ENCODE data around the gene CDH13. TPM values are rescaled to one million over a fixed set of nuclear protein-coding genes. Genes with fewer than 3 reads are reported as not detected.

The CDH13 gene
- total RNA-seq, 2 donors from 2014 or later, result not detected

DNA sequence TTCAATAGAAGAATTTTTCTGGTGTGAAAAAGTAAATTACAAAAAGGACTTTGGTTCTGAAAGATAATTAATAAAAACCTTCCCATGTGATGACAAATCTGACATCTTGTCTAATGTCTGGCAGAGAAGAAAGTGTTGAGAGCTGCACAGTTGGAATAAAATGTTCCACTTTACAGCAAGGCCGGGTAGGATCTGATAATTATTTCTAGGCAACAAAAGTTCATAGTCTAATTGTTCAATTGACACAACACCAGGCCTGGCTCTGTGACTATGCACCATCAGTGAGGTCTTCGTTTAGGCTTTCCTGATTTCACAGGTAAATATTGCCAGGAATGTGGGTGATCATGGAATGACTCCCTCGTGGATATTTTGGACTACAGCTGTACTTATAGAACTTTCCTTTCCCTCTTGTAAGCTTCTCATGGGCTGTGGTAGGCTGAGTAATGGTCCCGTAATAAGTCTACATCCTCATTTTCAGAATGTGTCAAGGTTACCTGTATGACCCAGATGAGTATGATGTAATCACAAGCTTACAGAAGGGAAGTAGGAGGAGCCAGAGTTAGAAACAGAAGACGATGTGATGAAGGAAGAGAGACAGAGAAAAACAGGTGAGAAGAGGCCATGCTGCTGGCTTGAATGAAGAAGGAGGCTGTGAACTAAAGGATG, 217.0 kb downstream of the CDH13 start:
- H3K9me3 Mint-ChIP-seq, result peaks cover 5% of the 10 kb centered on the region in 2 donors
- peak in 1 of 2 donors; percentile 57 for ATAC-seq (replicated peaks in 1 of 2)
- no peak overlapping the region for H3K27ac Mint-ChIP-seq
- peaks cover 1 to 2% of the 10 kb centered on the region in 2 donors for H3K36me3 Mint-ChIP-seq (ENCODE audit: insufficient read depth in 2 of 2)
- no peak overlapping the region for H3K4me3 Mint-ChIP-seq
- no peaks in the 10 kb centered on the region for H3K4me1 Mint-ChIP-seq (ENCODE audit: low read depth)
- no peak for DNase-seq
- no peaks in the 10 kb centered on the region for H3K27me3 Mint-ChIP-seq (ENCODE audit: low read depth)

DNA sequence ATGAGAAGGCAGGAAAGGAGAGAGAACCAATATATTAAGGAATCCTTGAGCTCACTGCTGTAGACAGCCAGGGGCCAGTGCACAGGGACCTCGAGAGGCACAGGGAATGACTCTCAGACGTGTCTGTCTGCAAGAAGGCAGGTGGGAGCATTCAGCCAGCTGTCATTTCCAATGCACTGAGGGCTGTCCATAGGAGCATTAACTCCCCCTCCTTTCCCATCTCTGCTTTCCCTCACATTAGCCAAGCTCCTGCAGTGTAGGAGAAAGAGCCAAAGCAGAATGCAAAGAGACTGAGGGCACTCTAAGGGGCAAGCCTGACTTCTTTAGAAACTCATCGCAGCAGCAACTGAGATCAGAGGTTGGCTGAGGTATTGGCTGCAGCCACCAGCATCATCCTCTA, 218.3 kb downstream of the CDH13 start:
- no peak for ATAC-seq (replicated peaks in 1 of 2)
- Mint-ChIP-seq H3K27ac (no peak overlapping the region), H3K4me3 (no peak overlapping the region), H3K36me3 (ENCODE audit: insufficient read depth in 2 of 2) (peaks cover 1 to 2% of the 10 kb centered on the region in 2 donors), H3K4me1 (ENCODE audit: low read depth) (no peaks in the 10 kb centered on the region), H3K9me3 (peaks cover 5% of the 10 kb centered on the region in 2 donors), H3K27me3 (ENCODE audit: low read depth) (no peaks in the 10 kb centered on the region)
- DNase-seq, result no peak

DNA sequence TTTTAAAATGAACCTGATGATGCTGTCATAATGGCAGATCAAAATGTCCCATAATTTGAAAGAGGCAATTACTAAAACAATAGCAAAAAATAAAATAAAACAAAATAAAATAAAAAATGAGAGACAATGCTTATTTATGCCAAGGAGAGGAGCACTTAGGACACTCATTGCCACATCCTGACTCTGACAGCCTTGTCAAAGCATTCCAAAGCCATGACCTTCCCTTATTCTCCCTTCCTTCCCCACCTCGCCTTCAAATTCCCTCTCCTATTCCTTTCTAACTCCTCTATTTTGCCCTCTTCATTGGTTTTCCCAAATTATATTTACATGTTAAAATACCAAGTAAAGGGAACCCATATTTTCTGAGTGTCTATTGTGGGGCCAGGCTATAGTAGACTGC, 220.0 kb downstream of the CDH13 start:
- DNase-seq (no peak), ATAC-seq (replicated peaks in 1 of 2) (no peak)
- no peak overlapping the region for H3K27ac Mint-ChIP-seq
- H3K4me1 Mint-ChIP-seq (ENCODE audit: low read depth), result no peaks in the 10 kb centered on the region
- no peaks in the 10 kb centered on the region for H3K27me3 Mint-ChIP-seq (ENCODE audit: low read depth)
- peaks cover 5% of the 10 kb centered on the region in 2 donors for H3K9me3 Mint-ChIP-seq
- peaks cover 1 to 2% of the 10 kb centered on the region in 2 donors for H3K36me3 Mint-ChIP-seq (ENCODE audit: insufficient read depth in 2 of 2)
- no peak overlapping the region for H3K4me3 Mint-ChIP-seq

DNA sequence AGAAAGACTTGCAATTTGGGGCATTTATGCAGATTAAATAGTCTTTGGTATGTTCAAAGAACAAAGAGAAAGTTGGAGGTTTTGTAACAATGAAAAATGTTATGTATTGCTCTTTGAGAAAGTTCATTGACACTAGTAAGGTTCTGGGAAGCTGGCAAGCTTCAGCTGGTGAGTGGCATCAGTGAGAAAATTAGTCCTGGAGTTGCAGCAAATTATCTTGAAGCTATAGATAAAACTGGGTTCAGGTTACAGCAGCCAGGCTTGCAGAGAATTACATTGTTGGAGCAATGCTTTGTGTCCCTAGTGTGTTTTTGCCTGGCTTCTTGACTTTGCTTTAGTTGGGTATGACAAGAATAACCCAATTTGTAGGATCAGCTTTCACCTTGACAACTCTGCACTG, 221.2 kb downstream of the CDH13 start:
- Mint-ChIP-seq H3K36me3 (ENCODE audit: insufficient read depth in 2 of 2) (peaks cover 1 to 2% of the 10 kb centered on the region in 2 donors), H3K27ac (no peak overlapping the region), H3K4me1 (ENCODE audit: low read depth) (no peaks in the 10 kb centered on the region), H3K27me3 (ENCODE audit: low read depth) (no peaks in the 10 kb centered on the region), H3K9me3 (peaks cover 5% of the 10 kb centered on the region in 2 donors), H3K4me3 (no peak overlapping the region)
- no peak for DNase-seq
- ATAC-seq (replicated peaks in 1 of 2), result no peak

DNA sequence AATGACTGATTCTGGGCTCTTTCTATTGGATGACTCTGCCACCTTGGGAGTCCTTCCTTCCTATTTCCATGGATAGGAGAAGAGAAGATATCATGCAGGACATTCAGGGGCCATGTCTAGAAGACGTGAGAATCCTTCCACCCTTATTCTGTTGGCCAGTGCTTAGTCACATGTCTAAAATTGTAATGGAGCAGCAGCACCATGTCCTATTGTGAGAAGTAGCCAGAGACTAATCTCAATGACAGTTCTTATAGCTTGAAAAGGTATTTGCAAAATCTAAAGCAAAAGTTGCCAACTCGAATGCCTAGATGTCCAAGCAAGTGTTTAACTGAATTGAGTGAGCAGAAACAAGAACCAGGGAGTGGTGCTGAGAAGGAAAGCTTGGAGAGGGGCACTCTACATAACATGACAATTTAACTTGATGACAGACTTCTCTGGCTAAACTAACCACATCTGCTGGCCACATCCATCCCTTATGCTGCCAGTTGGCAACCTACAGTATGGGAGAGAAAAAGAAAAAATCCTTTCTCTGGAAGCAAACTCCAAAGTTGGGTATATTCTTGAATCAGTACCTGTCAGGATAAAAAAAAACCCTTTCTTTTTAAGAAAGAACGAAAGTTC, 225.7 kb downstream of the CDH13 start:
- Mint-ChIP-seq H3K36me3 (ENCODE audit: insufficient read depth in 2 of 2) (no peaks in the 10 kb centered on the region), H3K4me1 (ENCODE audit: low read depth) (no peaks in the 10 kb centered on the region), H3K27ac (no peak overlapping the region), H3K9me3 (peaks cover 0 to 2% of the 10 kb centered on the region in 2 donors), H3K27me3 (ENCODE audit: low read depth) (no peaks in the 10 kb centered on the region), H3K4me3 (no peak overlapping the region)
- DNase-seq (no peak), ATAC-seq (replicated peaks in 1 of 2) (no peak)

DNA sequence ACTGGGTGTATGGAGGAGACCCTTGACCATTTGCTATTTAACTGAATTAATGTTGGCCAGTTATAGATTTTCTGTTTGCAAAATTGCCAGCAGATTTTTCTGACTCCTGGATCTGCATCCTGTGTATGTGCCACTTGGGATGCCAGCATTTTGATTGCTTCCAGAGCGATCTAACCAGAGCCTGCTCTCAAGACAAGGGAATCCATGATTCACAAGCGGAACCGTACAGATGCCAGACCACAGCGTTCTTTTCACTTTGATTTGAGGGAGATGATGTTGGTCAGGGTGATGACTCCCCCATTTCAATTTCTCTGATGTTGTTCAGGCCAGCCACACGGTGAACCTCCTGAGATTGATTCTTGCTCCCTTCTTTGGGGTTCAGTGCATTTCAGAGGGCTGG, 228.7 kb downstream of the CDH13 start:
- Mint-ChIP-seq H3K9me3 (peaks cover 0 to 2% of the 10 kb centered on the region in 2 donors), H3K27me3 (ENCODE audit: low read depth) (no peaks in the 10 kb centered on the region), H3K36me3 (ENCODE audit: insufficient read depth in 2 of 2) (no peaks in the 10 kb centered on the region)

DNA sequence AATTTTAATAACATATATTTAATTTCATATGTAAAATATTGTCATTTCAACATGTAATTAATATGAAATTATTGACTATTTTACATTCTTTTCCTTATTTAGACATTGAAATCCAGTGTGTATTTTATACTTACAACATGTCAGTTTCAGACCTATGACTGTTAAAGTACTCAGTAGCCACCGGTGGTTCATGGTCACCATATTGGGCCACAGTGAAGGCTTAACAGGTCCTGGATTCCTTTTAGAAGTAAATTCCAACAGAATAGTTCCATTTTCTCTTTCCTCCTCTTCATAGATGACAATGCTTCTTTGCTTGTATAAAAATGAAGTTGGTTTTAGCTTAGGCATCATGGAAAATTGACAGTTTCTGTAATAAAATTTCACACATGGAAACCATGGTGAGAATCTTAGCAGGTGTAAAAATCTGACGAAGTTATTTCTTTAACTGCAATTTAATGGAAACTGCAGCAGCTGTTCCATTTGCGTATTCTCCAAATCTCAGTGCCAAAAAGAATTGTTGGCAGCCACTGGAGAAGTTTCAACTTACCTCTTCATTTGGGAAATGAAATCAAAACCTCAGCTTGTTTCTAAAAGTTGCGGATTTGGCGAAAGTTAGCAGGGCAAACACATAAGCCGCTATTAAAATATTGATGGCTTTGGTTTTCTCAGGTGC, 231.1 kb downstream of the CDH13 start:
- no peak overlapping the region for H3K27ac Mint-ChIP-seq
- H3K4me1 Mint-ChIP-seq (ENCODE audit: low read depth), result no peaks in the 10 kb centered on the region
- H3K36me3 Mint-ChIP-seq (ENCODE audit: insufficient read depth in 2 of 2), result no peaks in the 10 kb centered on the region
- peaks cover 0 to 2% of the 10 kb centered on the region in 2 donors for H3K9me3 Mint-ChIP-seq
- ATAC-seq (replicated peaks in 1 of 2), result no peak
- H3K27me3 Mint-ChIP-seq (ENCODE audit: low read depth), result no peaks in the 10 kb centered on the region
- no peak overlapping the region for H3K4me3 Mint-ChIP-seq
- DNase-seq, result no peak

More for the DNA sequence above, 228.7 kb downstream of the CDH13 start:
- ATAC-seq (replicated peaks in 1 of 2) (no peak), DNase-seq (no peak)
- no peak overlapping the region for H3K27ac Mint-ChIP-seq
- H3K4me3 Mint-ChIP-seq, result no peak overlapping the region
- H3K4me1 Mint-ChIP-seq (ENCODE audit: low read depth), result no peaks in the 10 kb centered on the region

DNA sequence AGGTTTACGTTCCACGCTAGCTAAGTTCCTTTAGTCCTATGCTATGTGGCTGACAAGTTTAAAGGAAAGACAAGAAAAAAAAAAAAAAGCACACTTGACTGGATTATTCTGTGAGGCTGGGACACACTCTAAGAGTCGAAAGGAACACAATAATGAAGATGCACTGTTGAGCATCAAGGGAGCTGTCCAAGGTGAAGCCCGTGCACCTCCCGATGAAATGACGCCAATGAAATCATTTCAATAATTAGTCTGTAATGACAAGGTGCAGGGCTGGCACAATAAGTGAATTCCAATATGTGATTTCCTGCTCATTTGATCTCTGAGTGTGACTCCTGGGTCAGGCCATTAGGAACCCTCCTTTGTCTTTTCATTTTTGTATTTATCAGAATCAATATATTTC, 232.9 kb downstream of the CDH13 start:
- no peak for ATAC-seq (replicated peaks in 1 of 2)
- Mint-ChIP-seq H3K4me1 (ENCODE audit: low read depth) (no peaks in the 10 kb centered on the region), H3K36me3 (ENCODE audit: insufficient read depth in 2 of 2) (no peaks in the 10 kb centered on the region), H3K27ac (no peak overlapping the region), H3K4me3 (no peak overlapping the region), H3K9me3 (peaks cover 2% of the 10 kb centered on the region in 2 donors), H3K27me3 (ENCODE audit: low read depth) (no peaks in the 10 kb centered on the region)
- DNase-seq, result no peak

DNA sequence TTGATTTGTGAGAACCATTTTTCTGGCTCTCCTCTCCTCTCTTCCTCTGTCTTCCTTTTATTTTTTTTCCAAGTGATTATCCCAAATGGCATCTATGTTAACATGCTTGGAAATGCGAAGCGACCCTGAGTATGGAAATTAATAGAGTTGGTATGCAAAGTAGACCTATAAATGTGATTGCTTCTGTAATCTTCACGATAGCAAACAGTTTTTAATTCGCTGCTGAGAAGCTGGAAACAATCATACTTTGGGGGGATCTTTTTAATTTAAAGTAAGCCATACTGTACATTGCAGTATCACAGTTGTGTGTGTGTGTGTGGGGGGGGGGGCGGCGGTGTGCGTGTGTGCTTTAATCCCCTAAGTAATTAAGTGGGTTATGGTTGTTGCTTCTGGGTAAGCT, 233.3 kb downstream of the CDH13 start:
- Mint-ChIP-seq H3K27ac (no peak overlapping the region), H3K9me3 (peaks cover 2% of the 10 kb centered on the region in 2 donors), H3K27me3 (ENCODE audit: low read depth) (no peaks in the 10 kb centered on the region), H3K36me3 (ENCODE audit: insufficient read depth in 2 of 2) (no peaks in the 10 kb centered on the region), H3K4me1 (ENCODE audit: low read depth) (no peaks in the 10 kb centered on the region), H3K4me3 (no peak overlapping the region)
- no peak for DNase-seq
- no peak for ATAC-seq (replicated peaks in 1 of 2)

DNA sequence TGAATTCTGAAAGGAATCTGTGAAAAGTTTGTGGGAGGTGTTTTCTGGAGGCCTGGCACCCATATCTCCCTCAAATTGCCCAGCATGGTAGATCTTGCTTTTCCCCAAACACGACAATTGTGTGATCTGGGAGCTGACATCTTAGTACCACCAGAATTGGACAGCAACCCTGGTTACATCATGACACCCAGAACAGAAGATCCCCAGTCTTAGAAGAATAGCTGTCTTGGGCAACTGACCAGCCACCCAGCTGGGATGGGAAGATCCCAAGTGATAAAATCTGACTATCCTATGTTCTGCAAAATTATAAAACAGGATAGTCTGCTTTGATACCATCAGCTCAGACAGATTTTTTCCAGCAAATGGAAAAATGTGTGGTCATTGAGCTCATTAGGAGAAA, 235.3 kb downstream of the CDH13 start:
- no peaks in the 10 kb centered on the region for H3K27me3 Mint-ChIP-seq (ENCODE audit: low read depth)
- DNase-seq (no peak), ATAC-seq (replicated peaks in 1 of 2) (no peak)
- H3K27ac Mint-ChIP-seq, result no peak overlapping the region
- no peaks in the 10 kb centered on the region for H3K4me1 Mint-ChIP-seq (ENCODE audit: low read depth)
- H3K9me3 Mint-ChIP-seq, result peaks cover 0 to 7% of the 10 kb centered on the region in 2 donors
- no peak overlapping the region for H3K4me3 Mint-ChIP-seq
- no peaks in the 10 kb centered on the region for H3K36me3 Mint-ChIP-seq (ENCODE audit: insufficient read depth in 2 of 2)

DNA sequence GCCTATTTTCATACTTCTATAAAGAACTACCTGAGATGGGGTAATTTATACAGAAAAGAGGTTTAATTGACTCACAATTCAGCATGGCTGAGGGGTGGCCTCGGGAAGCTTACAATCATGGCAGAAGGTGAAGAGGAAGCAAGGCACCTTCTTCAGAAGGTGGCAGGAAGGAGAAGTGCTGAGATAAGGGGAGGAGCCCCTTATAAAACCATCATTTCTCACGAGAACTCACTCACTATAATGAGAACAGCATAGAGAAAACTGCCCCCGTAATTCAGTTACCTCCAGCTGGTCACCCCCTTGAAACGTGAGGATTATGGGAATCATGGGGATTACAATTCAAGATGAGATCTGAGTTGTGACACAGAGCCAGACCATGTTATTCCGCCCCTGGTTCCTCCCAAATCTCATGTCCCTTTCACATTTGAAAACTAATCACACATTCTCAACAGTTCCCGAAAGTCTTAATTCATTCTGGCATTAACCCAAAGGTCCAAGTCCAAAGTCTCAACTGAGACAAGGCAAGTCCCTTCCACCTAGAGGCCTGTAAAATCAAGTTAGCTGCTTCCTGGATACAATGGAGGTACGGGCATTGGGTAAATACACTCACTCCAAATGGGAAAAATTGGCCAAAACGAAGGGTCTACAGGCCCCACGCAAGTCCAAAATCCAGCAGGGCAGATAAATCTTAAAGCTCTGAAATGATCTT, 237.7 kb downstream of the CDH13 start:
- peaks cover 0 to 8% of the 10 kb centered on the region in 2 donors for H3K9me3 Mint-ChIP-seq
- no peak overlapping the region for H3K4me3 Mint-ChIP-seq

DNA sequence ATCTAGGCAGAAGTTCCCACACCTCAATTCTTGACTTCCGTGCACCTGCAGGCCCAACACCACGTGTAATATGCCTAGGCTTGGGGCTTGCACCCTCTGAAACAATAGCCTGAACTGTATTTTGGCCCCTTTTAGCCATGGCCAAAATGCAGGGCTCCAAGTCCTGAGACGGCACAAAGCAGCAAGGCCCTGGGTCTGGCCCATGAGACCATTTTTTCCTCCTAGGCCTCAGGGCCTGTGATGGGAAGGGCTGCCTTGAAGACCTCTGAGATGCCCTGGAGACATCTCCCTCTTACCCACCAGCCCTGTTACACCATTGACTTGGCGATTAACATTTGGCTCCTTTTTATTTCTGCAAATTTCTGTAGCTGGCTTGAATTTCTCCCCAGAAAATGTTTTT, 238.6 kb downstream of the CDH13 start:
- H3K4me1 Mint-ChIP-seq (ENCODE audit: low read depth), result no peaks in the 10 kb centered on the region
- no peak overlapping the region for H3K27ac Mint-ChIP-seq
- no peaks in the 10 kb centered on the region for H3K27me3 Mint-ChIP-seq (ENCODE audit: low read depth)
- no peak for ATAC-seq (replicated peaks in 1 of 2)
- peaks cover 0 to 8% of the 10 kb centered on the region in 2 donors for H3K9me3 Mint-ChIP-seq
- H3K36me3 Mint-ChIP-seq (ENCODE audit: insufficient read depth in 2 of 2), result no peaks in the 10 kb centered on the region
- H3K4me3 Mint-ChIP-seq, result no peak overlapping the region
- no peak for DNase-seq

More for the DNA sequence above, 237.7 kb downstream of the CDH13 start:
- DNase-seq (no peak), ATAC-seq (replicated peaks in 1 of 2) (no peak)
- H3K27me3 Mint-ChIP-seq (ENCODE audit: low read depth), result no peaks in the 10 kb centered on the region
- no peaks in the 10 kb centered on the region for H3K36me3 Mint-ChIP-seq (ENCODE audit: insufficient read depth in 2 of 2)
- H3K4me1 Mint-ChIP-seq (ENCODE audit: low read depth), result no peaks in the 10 kb centered on the region
- no peak overlapping the region for H3K27ac Mint-ChIP-seq

DNA sequence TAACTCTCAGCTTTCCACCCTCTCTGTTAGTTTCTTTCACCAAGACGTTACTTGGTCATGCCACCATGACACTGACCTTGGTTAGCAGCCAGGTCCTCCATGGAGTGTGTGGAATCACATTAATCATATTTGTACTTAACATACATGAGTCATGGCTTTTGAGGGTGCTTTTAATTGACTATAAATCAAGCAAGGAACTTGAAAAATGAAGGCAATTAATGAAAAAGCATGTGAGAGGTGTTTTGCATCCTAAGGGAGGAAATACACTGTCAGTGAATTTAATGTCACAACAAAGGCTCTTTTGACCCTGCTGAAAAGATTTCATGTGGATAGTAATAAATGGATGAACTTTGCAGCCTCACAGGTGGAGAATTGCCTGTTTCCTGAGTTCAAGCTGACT, 240.7 kb downstream of the CDH13 start:
- H3K4me3 Mint-ChIP-seq, result no peak overlapping the region
- H3K9me3 Mint-ChIP-seq, result peaks cover 3 to 15% of the 10 kb centered on the region in 2 donors
- ATAC-seq (replicated peaks in 1 of 2), result no peak
- no peaks in the 10 kb centered on the region for H3K4me1 Mint-ChIP-seq (ENCODE audit: low read depth)
- DNase-seq, result no peak
- no peak overlapping the region for H3K27ac Mint-ChIP-seq
- H3K36me3 Mint-ChIP-seq (ENCODE audit: insufficient read depth in 2 of 2), result peaks cover 0 to 4% of the 10 kb centered on the region in 2 donors
- H3K27me3 Mint-ChIP-seq (ENCODE audit: low read depth), result no peaks in the 10 kb centered on the region

Data from activated T-cell treated with anti-CD3 and anti-CD28 coated beads, Interleukin-2, amount 50 U/mL, for 72 hours (primary cell).